ENCODE data around the gene SCN3B.
A peak's percentile ranks its signal among the peaks of the same experiment; 100 is the strongest.
"Not testable (repeated sequence)": the region's sequence is repeated elsewhere in the genome, so short reads cannot be mapped to it uniquely, and the experiment has no call there.

Gene SCN3B, protein sequence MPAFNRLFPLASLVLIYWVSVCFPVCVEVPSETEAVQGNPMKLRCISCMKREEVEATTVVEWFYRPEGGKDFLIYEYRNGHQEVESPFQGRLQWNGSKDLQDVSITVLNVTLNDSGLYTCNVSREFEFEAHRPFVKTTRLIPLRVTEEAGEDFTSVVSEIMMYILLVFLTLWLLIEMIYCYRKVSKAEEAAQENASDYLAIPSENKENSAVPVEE

DNA sequence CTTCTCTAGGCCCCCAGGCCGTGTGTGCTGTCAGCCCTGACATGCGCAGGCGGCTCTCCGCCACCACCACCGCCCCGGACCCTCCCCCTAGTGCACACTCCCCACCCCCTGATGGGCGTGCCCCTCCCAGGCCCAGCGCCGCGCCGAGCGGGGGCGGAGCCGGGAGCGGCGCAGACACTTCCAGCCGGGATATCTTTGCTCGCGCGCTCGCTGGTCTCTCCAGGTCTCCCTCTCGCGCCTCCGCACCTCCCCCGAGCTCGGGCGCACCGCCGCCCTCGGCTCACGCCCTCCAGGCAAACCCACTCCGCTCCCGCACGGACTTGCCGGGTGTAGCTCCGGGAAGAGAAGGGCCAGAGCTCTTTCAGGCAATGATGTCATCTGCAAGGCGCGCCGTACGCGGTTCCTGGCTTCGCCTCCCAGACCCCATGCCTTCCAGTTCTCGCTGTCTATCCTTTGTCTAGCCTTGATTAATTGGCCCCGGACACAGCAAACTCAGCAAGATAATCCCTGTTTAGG is at the start of gene SCN3B:
SCN3B (minus strand) TSS at position 59 of the 516 bp plus-strand sequence. CDS start 823 bp downstream, outside the sequence.
- peak in 1 of 2 donors; percentile 19 for DNase-seq (ENCODE audit: low read depth in 2 of 2)

DNA sequence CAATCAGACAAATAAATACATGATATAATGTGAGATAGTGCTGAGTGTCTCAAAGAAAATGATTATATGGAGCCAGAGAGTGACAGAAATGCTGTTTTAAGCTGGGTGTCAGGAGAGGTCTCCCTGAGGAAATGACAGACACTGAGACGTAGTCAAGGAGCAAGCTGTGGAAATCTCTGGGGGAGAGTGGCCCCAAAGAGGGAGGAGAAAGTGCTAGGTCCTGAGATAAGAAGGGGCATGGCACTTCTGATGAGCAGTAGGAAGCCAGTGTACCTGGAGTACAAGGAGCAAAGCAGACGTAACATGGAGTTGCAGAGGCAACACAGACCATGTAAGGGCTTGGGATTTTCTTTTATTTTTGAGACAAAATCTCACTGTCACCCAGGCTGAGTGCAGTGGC is 48.3 kb upstream of the SCN3B start:
- no peak for DNase-seq (ENCODE audit: low read depth in 2 of 2)

DNA sequence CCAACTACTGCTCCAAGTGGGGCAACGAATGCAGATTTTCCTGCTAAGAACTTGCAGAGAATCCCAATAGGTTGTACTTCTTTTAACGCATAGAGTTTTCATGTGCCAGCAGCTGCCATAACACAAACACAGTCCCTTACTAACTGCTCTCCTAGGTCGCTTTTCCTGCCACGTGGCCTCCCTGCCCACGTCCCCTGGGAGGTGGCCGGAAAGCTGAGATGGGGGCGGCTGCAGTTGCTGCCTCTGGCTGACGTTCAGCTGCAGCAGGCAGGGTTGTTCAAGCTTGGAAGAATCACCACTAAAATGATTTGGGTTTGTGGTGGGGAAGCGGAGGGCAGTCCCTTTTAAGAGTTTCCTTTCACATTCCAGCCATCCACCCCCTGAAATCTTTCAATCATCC is 47.7 kb upstream of the SCN3B start:
- DNase-seq (ENCODE audit: low read depth in 2 of 2): no peak

DNA sequence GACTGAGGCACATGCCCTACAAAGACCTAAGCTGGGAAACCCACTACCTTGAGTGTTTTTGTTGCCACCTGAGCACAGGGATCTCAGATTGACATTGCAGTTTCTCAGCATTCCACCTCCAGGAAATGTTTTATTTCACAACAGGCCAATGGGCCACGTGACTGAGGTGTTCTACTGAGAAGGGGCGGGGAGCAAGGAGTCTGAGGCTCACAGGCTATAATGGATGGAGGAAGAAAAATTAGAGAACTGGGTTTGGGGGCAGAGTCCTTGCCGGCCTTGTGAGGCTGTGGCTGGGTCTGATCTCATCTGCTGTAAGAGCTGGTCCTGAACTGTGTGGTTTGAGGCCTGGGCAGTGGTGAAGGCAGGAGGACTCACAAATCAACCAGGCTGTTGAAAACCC is 46.3 kb upstream of the SCN3B start:
- no peak for DNase-seq (ENCODE audit: low read depth in 2 of 2)

DNA sequence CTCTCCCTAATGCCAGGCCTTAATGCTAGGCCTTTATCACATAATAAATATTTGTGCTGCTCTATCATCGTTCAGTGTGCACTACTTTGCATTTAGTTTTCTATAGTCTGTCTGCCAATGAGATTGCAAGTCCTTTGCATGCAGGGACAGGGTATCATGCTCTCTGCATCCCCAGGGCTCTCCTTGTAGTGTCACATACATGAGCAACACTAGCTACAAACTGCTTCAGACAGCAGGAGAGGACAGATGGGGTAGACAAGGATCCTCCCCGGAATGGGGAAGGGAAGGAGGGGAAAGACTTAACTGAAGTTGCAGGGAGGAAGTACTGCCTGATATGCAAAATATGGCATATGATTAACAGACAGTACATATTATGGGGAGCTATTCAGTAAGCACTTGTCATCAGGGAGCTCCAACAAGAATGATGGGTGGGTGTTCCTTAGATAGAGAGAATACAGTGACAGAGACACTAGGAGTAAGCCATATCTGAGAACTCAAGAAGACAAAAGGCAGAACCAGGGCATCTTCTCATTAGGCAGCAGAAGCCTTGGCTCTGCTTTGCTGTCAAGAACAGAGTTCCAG is 44.2 kb upstream of the SCN3B start:
- DNase-seq (ENCODE audit: low read depth in 2 of 2): no peak

DNA sequence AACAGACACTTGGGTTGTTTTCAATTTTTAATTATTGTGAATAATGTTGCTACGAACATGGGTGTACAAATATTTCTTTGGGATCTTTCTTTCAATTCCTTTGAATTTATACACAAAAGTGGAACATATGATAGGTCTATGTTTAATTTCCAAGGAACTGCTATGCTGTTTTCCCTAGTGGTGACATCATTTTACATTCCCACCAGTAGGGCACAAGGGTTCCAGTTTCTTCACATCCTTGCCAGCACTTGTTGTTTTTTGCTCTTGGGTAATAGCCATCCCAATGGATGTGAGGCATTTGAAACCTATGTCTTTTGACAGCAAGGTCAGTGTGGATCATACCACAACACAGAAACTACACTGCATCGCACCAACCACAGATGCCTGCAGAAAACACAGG is 41.8 kb upstream of the SCN3B start:
- DNase-seq (ENCODE audit: low read depth in 2 of 2): no peak

DNA sequence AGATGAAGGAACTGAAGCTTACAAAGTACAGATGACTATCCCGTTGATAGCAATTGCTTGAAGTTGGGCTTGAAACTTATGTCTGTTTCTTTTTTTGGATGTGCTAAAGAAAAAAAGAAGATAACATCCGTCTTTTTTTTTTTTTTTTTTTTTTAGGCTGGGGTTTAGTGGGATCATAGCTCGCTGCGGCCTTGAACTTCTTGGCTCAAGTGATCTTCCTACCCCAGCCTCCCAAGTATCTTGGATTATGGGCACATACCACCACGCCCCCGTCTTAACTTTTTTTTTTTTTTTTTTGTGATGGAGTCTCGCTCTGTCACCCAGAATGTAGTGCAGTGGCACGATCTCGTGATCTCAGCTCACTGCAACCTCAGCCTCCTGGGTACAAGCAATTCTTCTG is 40.8 kb upstream of the SCN3B start:
- DNase-seq (ENCODE audit: low read depth in 2 of 2): no peak

DNA sequence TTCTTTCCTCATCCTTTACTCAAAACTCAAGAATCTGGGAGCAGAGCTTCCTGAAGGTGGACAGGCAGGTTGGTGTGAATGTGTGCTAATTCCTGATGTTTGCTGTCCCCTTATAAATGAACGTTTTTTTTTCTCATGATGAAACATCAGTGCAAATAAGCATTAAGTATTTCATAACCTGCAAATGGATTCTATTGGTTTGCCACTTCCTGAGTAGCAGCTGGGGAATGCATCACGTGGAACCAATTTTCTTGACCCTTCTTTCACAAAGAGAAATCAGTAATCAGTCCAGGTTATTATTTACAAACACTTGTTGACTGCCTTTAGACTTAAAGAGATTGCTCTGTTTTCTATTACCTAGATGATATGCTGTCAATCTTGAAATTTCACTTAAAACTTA is 40.1 kb upstream of the SCN3B start:
- DNase-seq (ENCODE audit: low read depth in 2 of 2): no peak

DNA sequence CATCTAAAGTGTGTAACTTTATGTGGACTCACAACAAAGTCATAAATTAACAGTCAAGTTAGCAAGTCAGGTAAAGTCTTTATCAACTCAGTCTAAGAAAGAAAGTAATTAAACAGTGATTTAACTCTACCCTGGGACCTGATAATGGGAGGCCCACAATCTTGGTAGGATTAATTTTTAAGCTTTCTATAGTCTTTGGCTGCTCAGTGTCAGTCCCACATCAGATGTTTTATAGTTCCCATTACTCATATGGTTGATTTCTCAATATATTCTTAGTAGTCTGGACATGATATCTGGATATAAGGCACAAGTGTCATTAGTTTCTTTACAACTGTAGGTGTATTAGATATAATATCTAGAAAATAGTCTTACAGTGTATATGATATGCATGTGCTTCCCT is 38.5 kb upstream of the SCN3B start:
- DNase-seq (ENCODE audit: low read depth in 2 of 2): no peak

DNA sequence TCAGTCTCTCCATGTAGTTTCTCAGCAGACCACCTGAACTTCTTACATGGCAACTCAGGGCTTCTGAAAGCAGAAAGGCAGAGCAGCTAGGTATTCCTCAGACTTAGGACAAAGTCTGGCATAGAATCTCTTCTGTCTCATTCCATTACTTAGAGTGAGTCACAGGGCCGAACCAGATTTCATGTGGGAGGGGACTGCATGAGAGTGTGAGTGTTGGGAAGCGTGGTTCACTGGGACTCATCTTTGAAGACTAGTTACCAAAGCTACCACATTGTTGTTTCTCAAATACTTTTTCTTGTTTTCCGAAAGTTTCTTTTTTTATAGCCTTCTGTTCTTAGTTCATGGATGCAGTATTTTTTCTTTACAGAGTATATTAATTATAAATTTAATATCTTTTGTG is 36.1 kb upstream of the SCN3B start:
- DNase-seq (ENCODE audit: low read depth in 2 of 2): no peak

DNA sequence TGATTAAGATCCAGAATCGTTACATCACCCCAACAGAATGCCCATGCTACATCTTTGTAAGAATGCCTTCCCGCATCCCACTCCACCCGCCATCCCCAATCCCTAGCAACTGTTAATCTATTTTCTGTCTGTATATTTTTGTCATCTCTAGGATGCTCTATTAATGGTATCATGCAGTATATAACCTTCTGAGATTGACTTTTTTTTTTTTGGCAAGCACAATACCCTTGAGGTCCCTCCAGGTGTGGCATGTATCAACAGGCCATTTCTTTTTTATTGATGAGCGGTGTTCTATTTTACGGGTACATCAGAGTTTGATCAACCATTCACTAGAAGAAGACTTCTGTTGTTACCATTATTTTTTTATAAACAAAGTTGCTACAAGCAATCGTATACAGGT is 30.2 kb upstream of the SCN3B start:
- DNase-seq (ENCODE audit: low read depth in 2 of 2): no peak

DNA sequence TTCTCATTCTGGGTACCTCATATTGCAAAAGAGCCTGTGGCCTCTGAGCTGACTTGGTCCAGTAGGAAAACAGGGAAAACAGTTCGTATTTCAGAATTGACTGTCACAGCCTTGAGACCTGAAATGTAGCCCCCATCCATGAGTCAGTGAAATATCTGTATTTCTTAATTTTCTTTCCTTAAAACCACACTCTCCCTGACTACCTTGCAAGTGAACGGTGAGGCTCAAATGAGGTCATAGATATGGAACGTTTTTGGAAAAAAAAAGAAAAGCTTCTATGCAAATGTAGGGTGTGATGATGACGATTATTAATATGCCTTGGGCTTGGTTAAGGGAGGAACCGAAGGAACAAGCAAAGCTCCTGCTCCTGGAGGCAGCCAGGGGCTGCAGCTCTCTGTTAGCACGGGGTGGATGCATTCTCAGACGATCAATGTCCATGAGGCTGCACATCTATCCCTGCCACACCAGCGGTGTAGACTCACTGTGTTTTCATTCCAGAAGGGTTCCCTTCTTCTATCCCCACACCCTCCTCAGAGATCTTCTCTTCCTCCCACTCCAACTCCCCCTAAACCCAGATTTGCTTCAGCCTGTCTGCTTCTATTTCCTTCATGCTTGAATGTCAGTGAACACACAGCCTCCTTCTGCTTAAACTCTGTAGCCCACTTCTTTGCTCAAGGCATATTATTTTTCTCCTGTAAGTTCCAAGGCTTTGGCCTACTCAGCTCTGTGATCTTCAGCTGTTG is 29.2 kb upstream of the SCN3B start:
- DNase-seq (ENCODE audit: low read depth in 2 of 2): no peak

DNA sequence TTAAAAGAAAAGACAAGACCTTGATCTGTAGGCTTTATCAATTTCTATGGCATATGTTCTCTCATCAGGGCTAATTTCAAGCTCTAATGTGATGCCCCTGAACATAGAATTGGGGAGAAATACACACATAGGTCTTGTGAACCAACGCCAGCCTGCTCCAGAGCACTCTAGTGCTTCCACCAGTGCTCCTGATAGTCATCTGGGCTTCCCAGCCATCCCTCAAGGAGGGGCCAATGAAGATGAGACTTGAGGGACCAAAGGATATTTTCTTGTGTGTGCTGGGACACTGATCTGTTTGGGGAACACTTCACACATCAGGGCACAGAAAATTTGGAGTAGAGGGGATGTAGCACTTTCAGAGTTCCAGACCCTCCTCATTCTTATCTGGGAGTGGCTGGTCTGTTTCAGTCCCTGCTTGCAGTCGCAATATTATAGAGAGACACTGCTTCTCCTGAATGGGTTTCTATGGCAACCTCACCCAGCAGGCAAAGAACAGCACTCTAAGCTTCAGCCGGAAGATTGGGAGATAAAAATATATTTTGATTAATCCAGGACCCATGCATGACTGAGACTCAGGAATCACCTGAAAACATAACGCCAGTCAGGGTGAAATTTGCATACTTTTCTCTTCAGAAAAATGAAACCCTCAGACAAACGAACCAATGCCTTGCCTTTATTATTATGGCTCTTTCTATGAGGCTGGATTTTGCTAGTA is 28.4 kb upstream of the SCN3B start:
- DNase-seq (ENCODE audit: low read depth in 2 of 2): no peak

DNA sequence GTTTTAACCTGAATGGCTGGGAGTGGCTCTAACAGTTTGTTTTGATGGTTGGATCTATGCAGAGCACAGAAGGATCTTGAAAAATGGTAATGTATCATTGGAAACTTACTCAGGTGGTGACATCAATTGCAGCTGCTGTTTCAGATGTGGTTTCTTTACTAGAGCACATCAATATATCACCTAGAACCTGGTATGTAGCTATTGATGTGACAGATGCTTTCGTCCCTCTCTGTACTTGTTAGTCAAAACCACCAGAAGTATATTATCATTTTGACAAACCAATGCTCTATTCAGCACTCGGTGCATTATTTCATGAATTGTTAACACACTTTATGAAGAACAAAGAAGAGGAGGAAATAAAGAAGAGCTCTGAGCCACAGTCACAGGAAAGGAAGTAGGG is 26.6 kb upstream of the SCN3B start:
- no peak for DNase-seq (ENCODE audit: low read depth in 2 of 2)

DNA sequence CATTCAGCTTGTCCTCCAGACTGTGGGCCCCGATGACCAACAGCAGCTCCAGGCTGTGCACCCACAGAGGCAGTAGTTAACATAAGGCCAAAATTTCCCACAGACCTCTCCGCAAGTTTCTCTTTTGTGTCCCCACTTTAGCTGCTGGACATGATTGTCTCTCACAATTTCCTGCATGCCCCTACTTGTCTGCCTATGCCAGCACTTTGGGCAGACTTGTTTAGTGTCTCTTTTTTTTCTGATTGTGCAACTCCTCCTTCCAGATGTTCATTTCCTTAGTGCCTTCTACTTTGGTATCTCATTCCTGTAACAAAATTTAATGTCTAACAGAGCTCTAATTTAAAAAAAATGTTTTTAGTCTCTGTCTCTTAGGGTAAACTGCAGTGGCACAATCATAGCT is 23.8 kb upstream of the SCN3B start:
- DNase-seq (ENCODE audit: low read depth in 2 of 2): no peak

DNA sequence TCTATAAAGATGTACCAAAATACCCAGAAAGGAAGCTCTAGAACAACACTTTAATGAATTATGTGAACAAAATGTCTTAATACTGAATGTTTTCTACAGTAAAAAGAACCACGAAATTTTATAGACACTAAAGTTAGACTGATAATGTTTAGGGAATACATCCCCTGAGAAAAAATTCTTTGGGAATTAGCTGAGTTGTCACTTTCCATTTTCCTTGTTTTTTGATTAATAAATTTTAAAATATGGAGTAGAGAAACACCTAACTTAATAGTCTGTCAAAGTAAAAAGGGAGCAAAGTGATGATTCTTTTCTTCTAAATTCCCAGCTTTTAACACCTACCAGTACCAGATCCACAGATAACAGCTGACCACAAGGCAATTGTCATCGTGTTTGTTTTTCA is 23.1 kb upstream of the SCN3B start:
- no peak for DNase-seq (ENCODE audit: low read depth in 2 of 2)

DNA sequence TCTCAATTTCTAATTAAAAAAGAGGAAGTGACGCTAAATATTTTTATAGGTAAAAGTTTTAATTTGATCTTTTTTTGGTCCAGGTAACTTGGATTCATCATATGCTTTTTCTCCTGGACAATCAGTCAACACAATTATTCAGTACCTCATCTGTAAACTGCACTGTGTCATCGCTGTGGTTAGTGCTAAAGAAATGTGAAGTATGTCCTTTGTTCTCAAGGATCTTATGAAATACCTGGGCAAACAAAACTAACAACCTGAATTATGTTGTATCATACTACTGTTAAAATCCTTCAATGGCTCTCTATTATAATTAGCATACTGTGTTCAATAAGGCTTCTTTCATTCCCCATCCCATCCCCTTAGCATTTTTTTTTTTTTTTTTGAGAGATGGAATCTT is 19.9 kb upstream of the SCN3B start:
- DNase-seq (ENCODE audit: low read depth in 2 of 2): no peak

DNA sequence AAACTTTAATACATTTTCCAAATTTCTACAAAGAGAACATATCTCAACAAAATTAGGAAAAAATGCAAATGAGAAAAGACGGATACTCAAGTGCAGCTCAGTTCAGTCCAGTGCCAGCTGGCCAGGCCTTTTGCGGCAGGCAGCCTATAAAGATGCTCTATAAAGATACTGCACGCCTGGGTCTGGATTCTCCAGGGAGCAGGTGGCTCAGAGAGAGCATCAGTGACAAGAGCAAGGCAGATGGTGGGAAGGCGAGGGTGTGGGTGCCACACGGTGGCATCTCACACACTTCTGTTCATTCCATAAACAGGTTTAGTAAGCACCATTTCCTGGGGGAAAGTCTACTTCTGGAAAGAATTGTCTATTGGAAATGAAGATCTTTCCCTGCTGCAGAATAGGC is 18.1 kb upstream of the SCN3B start:
- no peak for DNase-seq (ENCODE audit: low read depth in 2 of 2)

DNA sequence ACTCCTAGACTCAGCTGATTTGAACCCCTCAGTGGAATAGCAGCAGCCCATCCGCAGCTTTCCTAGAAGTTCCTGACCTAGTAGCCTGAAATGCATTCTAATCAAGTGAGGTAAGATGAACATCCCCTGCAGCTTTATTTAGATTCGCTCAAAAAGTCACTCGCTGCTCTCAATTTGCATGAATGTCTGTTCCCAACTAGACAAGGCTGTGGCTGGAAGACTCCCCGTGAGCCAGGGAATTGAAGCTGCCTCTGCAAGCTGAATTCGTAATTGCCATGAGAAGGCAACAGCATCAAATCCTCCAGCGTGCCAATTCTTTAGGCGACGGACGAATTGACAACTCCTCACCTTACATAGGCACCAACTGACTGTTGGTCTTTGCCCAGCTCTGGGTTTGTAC is 17.1 kb upstream of the SCN3B start:
- DNase-seq (ENCODE audit: low read depth in 2 of 2): no peak

DNA sequence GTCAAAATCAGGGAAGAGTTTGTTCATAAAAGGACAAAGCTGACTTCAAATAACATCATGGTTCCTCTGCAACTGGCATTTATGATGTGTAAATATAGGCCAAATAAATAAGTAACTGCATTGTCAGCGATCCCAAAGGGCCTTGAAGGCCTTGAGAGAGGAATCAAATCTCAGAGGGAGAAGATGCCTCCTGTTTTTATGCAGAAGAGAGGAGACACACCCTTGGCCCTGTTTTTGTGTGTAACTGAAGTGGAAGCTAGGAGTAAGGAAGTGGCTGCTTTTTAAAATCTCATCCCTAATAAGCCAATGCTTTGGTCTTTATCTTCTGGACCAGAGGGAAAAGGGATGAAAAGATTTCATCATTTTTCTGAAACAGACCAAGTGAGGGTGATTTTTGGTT is 15.7 kb upstream of the SCN3B start:
- DNase-seq (ENCODE audit: low read depth in 2 of 2): no peak

DNA sequence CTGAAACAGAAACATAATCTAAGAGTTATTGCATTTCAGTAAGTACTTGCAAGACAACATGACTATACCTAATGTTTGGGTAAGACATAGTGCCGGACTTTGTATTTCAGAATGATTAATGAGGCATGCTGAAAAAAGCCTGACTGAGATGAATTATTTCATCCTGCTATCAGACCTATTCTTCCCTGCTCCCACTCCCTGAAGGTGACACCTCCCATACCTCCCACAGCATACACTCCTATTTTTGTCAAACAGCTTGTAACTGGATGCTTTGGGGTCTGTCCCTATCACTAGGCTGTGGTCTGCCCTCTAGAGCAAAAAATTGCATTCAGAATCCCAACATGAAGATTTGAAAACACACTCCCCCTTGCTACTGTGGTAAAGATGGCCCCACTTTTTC is 10.9 kb upstream of the SCN3B start:
- DNase-seq (ENCODE audit: low read depth in 2 of 2): no peak

DNA sequence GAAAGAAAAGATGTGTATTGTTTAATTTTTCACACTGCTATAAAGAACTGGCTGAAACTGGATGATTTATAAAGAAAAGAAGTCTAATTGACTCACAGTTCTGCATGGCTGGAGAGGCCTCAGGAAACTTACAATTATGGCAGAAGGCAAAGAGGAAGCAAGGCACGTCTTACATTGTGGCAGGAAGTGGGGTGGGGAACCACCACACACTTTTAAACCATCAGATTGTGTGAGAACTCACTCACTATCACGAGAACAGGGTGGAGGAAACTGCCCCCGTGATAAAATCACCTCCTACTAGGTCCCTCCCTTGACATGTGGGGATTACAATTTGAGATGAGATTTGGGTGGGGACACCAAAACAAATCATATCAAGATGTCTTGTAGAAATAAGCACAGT is 5.5 kb upstream of the SCN3B start:
- DNase-seq (ENCODE audit: low read depth in 2 of 2): not testable (repeated sequence)

DNA sequence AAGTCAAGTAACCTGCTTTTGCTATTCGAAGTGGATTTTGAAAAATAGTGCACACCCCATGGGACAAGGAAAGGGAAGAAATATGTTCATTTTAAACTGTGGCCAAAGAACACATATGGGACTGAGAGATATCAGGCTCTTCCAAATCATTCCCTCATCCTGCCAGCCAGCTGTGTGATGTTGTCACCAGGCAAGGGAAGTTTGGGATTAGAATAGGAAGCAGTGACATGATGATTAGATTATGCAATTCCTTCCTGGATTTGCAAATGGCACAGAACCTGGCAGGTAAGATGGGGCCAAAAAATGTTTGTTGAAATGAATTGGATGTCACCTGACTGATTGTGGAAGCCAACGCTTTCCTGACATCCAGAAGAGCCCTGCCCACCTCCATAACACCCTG is 4.9 kb upstream of the SCN3B start:
- no peak for DNase-seq (ENCODE audit: low read depth in 2 of 2)
